Measurements from ENCODE around the gene GPC2.
"Not testable (repeated sequence)": the region's sequence is repeated elsewhere in the genome, so short reads cannot be mapped to it uniquely, and the experiment has no call there.

The GPC2 gene

DNA sequence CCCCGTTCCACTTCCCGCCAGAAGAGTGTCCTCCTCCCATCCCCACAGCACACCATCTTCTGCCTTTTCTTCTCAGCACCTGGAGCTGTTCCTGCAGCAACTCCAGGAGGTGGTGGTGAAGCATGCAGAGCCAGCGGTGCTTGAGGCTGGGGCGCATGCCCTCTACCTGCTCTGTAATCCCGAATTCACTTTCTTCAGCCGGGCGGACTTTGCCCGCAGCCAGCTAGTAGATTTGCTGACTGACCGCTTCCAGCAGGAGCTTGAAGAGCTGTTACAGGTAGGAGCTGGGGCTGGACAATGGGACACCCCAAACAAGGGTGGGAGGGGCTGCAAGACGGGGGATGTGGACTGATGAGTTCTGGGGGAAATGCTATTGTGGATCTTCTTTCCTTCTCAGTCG is 23.5 kb upstream of the GPC2 start:
- DNase-seq: no peak

DNA sequence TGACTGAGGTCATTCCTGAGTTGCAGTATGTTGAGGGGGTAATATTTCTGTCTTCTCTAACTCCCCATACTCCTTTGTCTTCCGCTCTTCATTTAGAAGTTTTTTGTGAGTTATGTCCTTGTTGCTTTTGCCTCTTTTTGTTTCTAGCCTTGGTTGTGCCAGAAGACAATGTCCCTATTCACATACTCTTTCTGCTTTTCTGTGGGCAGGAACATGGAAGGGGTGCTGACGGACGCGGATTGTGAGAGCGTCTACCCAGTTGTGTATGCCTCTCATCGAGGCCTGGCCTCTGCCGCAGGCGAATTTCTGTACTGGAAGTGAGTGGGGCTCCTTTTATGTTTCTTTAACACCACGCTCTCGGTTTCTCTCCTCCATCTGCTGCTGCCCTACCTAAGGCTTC is 21.1 kb upstream of the GPC2 start:
- no peak for DNase-seq

DNA sequence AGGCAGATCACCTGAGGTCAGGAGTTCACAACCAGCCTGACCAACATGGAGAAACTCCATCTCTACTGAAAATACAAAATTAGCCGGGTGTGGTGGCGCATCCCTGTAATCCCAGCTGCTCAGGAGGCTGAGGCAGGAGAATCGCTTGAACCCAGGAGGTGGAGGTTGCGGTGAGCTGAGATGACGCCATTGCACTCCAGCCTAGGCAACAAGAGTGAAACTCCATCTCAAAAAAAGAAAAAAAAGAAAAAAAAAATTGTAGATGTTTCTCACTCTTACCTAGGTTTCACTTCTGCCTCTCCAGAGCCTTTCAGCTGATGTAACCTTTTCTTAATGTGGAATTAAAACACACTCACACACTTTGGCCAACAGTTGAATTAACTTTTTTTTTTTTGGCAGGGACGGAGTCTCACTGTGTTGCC is 18.7 kb upstream of the GPC2 start:
- not testable (repeated sequence) for DNase-seq

DNA sequence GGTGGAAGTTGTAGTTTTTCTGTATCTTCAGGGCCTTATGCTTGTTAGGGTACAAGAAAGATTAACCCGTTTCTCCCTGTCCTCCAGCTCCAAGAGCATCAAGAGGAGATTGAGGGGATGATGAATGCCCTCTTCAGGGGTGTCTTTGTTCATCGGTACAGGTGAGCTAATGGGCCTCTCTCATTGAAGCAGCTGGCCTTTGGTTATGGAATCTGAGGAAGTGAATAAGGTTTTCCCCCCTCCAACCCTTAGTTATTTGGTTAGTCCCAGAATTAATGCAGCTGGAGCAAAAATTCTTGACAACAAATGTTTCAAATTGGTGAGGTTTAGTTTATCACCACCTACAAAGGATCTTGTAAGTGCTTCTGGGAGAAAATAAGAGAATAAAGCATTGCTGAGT is 18.0 kb upstream of the GPC2 start:
- DNase-seq: no peak

DNA sequence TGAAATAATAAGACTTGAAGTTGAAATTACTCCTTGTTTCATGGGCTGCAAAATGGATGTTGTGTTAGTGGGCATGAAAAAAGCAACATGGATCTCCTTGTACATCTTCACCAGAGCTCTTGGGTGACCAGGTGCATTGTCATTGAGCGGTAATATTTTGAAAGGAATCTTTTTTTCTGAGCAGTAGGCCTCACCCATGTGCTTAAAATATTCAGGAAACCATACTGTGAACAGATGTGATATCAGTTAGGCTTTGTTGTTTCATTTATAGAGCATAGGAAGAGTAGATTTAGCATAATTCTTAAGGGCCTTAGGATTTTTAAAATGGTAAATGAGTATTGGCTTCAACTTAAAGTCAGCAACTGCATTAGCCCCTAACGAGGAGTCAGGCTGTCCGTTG is 15.8 kb upstream of the GPC2 start:
- DNase-seq: no peak

DNA sequence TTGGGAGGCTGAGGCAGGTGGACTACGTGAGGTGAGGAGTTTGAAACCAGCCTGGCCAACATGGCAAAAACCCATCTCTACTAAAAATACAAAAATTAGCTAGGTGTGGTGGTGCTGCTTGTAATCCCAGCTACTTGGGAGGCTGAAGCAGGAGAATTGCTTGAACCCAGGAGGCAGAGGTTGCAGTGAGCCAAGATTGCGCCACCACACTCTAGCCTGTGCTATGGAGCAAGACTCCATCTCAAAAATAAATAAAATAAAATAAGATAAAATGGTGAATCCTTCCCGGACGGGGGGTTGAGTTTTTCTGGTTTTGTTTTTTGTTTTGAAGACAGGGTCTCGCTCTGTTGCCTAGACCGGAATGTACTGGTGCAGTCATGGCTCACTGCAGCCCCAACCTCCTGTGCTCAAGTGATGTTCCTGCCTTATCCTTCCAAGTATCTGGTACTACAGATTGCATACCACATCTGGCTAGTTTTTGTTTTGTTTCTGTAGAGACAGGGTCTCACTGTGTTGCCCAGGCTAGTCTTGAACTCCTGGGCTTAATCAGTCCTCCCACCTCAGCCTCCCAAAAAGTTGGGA is 15.2 kb upstream of the GPC2 start:
- not testable (repeated sequence) for DNase-seq

DNA sequence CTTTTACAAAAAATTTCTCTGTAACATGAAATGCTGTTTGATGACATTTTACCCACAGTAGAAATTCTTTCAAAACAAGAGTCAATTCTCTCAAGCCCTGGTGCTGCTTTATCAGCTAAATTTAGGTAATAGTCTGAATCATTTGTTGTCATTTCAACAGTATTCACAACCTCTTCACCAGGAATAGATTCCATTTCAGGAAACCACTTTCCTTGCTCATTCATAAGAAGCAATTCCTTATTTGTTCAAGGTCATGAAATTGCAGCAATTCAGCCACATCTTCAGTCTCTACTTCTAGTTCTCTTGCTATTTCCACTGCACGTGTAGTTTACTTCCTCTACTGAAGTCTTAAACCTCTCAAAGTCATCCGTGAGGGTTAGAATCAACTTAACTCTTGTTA is 14.6 kb upstream of the GPC2 start:
- no peak for DNase-seq

DNA sequence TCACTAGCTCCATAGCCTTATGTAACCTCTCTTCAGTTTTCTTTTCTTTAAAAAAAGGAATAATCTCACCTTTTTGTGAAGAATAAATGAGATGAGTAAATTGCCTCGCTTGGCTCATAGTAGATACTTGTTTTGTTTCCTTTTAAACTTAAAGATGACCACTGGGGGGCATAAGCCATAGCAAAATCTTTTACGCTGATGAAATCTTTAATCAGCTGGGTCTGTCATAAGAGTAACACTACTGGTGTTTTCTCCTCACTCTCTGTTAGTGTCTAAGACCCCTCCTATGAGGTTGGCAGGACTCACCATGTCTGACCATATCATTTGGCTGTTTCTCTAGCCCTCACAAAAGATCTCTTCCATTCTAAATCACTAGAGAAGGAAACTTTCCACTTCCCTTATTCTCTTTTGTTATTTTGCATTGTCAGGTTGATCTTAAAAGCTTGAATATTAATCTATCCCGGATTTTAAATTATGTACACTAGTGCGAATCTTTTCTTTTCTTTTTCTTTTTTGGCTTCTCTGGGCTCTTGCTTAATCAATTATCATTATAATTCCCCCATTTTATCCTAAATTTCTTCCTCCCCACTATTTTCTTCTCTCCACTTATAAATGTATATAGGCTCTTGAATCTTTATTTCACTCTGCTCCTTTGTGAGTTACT is 13.0 kb upstream of the GPC2 start:
- no peak for DNase-seq

DNA sequence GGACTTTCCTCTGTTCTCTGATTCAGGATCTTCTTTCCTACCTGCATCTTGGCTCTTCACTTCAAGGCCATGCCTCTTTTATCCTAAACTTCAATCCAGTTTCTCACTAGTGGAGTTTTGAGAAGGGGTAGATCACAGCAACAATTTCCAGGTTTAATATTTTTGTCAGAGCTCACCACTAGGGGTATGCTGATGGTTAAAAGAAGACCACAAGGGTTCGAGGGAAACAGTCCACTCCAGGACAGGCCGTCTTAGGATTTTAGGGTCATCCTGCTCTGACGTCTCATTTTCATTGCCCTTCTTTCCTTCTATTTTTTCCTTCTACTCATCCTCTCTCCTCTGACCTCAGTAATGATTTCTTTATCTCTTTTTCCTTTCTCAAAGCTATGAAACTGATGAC is 11.9 kb upstream of the GPC2 start:
- no peak for DNase-seq

DNA sequence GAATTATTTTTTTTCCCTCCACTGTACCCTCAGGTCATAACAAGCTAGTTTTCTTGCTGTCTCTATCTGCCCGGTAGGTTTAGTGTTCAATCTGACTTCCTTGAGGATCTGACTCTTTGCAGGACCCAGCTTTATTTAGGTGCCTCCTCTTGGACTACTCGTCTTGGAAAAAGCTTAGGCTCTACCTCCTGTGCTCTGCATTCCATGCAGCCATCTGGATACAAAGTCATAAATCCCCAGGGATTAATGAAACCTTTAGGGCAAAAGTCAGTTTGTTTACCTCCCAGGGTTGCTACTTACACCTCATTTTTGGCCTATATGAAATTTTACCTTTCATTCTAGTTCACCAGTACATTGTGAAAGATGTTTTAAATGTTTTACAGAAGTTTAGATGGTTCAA is 8.5 kb upstream of the GPC2 start:
- DNase-seq: no peak

DNA sequence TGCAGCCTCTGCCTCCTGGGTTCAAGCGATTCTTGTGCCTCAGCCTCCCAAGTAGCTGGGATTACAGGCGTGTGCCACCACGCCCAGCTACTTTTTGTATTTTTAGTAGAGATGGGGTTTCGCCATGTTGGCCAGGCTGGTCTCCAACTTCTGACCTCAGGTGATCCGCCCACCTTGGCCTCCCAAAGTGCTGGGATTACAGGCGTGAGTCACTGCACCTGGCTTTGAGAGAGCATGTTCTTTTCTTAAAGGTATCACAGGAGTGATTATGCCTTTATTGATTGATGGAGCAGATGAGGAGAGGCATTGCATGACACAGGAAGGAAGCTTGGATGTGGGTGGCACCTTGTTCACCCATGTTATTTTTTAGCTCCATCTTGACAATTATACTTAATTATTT is 5.9 kb upstream of the GPC2 start:
- DNase-seq: not testable (repeated sequence)

DNA sequence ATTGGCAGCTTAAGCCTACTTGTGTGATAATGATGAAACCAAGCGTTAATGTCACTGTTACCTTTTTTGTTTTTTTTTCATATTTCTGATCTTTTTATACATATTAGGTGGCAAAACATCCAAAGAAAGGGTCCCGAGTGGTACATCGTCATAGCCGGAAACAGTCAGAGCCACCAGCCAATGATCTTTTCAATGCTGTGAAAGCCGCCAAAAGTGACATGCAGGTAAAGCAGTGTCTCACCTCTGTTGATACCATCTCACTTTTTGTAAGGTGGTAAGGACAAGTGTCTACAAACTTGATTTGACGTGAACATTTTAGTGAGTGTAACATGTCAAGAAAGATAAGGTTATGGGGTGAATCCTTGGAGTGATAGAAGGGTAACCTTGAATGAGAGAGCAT is 5.4 kb upstream of the GPC2 start:
- DNase-seq: not testable (repeated sequence)

DNA sequence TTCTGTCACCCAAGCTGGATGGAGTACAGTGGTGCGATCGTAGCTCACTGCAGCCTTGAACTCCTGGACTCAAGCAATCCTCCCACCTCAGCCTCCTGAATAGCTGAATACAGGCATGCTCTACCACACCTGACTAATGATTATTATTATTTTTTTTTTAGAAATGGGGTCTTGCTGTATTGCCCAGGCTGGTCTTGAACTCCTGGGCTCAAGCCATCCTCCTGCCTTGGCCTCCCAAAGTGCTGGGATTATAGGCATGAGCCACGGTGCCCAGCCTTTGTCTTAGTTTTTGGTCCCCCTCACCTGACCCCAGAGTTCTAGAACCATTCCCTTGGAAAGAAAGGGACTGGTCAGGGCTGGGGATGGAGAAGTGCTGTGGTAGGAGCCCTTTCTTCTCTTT is 2.9 kb upstream of the GPC2 start:
- not testable (repeated sequence) for DNase-seq

DNA sequence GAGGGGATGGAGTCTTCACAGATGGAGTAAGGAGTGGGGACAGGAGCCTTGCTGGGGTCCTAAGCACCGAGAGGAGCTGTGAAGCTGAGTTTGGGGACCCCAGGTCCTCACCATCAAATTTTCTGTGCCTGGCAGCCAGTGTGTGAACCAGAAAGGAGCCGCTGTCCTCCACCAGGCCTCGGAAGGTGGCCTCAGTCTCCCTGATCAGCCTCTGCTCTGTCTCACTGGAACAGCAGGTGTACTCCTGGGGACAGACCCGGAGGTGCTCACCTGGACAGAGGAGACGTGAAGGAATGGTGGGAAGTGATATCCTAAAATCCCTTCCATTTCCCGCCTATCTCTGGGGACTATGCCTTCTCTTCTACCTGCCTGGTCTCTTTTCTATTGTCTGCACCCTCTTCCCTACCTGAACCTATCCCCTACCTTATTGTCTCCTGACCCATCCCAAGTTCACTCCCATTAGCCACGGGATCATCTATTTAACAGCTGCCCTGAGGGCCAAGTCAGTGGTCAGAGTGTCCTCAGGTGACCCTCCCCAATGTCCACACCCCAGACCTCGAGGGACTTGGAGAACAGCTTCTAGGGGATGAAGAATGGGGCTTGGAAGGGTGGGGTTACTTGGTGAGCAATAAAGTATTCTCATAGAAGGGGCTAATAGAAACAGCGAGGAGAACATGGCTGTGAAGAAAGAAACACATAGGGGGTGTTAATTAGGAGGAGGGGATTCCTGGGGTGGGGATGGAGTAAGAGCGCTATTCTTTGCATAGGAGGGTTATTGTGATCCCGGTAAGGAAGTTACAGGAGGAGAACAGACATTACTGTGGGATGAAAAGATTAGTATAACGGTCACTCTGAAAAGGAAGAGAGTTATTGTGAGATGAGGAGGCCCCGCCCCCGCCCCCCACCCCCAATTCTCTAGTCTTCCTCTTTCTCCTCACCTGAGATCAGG is 811 bp downstream of the GPC2 start:
- no peak for DNase-seq

DNA sequence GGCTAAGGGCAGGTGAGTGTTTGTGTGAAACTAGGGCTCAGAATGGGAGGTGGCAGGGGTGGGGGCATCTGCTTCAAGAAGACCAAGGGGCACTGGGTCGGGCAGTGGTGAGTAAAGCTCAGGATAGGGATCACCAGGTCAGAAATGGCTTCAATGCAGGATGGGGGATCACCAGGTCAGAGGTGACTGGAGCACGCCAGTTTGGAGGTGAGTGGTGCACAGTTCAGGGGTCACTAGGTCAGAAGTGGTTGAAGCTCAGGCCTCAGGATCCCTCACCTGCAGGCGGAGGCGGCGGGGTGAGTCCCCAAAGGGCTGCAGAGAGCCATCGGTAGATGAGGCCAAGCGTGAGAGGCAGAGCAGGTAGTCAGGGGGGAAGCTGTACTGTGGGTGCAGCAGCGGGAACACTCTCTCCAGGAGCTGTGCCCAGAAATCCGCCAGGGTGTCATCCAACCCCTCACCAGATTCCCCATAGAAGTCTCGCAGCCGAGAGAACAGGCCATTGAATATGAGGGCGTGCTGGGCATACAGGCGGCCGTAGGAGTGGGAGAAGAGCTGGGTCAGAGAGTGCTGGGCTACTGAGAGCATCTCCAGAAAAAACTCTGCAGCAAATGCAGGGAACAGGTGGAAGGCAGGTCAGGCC is 1.8 kb downstream of the GPC2 start:
- DNase-seq: no peak

DNA sequence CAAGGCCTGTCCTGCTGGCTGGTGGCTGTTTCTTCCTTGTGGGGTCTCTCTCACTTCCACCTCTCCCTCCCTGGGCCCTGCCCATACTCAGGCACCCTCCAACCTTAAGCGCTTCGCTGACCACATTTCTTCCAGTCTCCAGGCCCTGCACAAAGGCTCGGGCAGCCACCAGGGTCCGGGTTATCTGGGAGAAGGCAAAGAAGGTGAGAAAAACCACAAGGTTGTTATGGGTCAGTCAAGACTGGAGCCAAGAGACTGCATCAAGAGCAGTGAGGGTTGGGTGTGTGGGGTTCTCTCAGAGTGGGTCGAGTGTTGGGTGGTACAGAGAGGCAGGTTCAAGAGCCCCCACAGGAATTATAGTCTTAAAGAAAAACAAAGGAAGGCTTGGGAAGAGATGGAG is 2.6 kb downstream of the GPC2 start:
- no peak for DNase-seq

DNA sequence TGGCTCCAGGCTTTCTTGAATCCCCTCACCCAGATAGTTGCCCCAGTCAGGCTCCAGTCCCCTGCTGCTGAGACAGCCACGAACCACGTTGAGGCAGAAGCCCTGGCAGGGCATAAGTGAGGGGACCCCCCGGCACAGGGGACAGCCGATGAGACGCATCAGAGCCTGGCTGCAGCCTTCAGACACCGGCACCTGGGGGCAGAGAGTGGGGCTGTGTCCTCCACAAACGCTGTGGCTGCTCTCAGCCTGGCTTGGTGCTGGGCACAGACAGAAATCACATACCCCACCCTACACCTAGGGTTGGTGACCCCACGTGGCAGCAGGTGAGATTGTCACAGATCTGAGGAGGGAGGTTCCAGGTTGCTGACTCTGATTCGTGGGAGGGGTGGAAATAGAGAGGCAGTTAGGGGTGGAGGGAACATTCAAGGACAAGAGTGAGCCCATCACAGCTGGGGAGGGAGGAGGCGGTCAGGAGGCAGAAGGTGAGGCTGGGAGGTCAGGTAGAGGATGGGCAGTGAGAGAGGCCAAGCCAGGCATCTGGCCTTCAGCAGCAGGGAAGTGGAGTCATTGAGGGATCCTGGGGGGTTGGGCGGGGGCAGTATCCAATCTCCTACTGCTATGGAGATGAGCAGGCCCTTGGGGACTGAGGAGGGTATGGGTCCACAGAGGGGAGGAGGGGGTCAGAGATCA is 3.2 kb downstream of the GPC2 start:
- no peak for DNase-seq

DNA sequence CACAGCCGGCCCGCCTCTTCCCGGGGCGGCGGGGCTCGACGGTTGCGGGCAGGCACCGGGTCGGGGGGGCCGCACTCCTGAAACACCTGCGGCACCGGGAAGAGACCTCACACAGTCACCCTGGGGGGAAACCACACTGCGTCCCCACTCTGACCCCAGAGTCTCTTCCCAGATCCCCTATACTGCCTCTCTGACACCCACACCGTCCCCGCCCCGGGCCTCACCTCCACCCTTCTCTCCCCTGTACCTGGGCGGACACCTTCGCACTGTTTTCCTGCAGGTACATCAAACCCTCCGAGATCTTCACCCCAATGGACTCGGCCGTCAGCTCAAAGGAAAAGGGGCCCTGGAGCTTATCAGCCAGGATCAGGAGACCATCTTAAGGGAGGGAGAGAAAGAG is 5.3 kb downstream of the GPC2 start:
- no peak for DNase-seq

DNA sequence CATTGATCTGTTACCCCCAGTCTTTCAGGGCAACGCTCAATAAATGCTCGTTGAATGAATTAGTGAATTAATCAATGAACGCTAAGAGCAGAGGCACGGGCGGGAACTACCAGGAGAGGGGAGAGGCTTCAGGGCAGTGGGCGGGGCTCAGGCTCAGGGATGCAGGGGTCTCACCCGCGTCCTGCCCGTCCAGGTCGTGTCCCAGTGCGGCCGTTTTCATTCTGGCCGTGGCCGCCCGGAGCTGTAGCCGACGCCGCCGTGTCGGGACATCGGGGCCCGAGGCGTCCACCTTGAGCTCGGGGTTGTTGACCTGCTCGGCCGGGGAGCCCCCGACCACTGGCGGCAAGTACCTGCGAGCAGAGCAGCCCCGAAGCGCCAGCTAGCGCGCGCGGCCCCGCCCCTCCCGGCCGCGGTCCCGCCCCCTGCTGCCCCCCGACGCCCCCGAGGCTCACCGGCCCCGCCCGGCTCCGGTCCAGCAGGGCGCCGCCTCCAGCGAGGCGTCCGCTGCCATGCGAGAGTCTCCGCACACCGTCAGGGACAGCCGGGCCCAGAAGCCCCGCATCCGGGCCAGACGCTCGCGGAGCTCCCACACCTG is 6.0 kb downstream of the GPC2 start:
- no peak for DNase-seq

DNA sequence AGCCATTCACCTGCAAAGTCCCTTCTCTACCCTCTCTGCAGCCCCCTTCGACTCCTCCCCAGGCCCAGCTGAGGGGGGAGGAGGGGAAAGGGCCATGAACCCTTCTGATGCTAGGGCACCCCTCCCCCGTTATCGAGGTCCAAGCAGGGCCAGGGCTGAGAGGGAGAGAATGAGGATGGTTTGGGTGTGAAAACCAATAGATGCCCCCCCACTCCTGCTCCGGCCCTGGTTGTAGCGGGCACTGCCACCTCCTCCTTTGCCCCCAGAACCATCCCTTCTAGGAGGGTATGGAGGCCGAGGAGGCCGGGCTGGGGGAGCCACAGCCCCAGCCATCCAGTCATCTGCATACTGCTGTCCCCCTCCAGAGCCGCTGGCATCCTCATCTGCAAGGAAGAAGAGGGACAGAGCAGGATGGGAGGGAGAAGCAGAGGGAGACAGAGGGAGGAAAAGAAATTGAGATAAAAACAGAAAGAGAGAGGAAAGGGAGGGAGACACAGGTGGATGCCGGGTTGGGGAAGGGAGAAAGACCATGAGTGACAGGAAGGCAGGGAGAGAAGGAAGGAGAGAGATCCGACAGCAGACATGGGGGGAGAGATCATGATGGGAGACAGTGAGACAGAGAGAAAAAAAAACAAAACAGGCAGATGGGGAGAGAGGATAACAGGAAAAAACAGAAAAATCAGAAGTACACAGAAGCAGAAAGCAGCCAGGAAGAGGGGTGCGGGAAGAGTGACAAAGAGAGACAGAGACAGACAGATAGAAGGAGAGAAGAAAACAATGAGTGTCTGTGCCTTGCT is 6.9 kb downstream of the GPC2 start:
- DNase-seq: no peak

DNA sequence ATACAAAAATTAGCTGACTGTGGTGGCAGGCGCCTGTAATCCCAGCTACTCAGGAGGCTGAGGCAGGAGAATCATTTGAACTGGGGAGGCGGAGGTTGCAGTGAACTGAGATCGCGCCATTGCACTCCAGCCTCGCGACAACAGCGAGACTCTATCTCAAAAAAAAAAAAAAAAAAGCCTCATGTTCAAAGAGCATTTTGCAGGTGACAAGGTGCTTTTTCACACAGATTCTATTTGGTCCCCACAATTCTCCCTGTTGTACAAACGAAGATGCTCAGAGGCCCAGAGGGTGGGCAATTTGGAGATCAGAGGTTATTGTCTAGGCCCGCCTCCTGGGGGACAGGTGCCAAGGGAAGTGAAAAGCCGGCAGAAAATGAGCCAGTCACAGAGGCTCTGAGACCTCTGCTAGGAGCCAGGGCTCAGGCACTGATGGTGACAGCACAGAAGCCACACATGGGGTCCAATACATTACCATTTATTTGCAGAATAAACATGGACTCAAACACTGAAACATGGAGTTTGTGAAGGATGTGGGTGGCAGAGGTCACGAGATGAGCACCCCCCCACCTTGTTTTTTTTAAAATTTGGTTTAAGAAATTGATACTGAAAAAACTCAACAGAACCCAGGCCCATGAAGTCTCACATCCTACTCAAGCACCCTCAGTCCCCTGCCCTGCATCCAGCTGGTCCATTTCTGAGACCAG is 7.9 kb downstream of the GPC2 start:
- no peak for DNase-seq
